PC-9 (cell line): Measurements from ENCODE around the gene RAB18. TPM values are rescaled to one million over a fixed set of nuclear protein-coding genes. Genes with fewer than 3 reads are reported as not detected.

Experiments used
- BruUV-seq: library from RNA; stranded (reverse); fragments of 400-500 nt; replicated peaks from 2 replicates; lab custom pipeline; 2021; lab: Mats Ljungman, UMichigan
- CTCF ChIA-PET: fragments of 300-600 bp; sonication (Branson Sonifier 250); formaldehyde crosslinking; loops from one replicate; lab custom pipeline; 2022; ENCODE audit warnings: antibody characterized with exemption; lab: Charles Lee
- POLR2A ChIA-PET: fragments of 300-600 bp; sonication (Branson Sonifier 250); formaldehyde crosslinking; loops from one replicate; lab custom pipeline; 2022; ENCODE audit warnings: antibody characterized with exemption; ENCODE audit not compliant: unreplicated experiment; lab: Charles Lee
- DNase-seq, 2 experiments: peaks; one replicate each; pipeline versions ENCODE4 v3.0.0 to v3.0.0-alpha.2; 2015 to 2022; ENCODE audit warnings: mixed read lengths in 1 of 2
- H2AFZ ChIP-seq: fragments of 200-600 bp; sonication (generic); 2 replicates; pipeline ENCODE4 v1.8.1; 2017; ENCODE audit warnings: antibody characterized with exemption
- H3F3A ChIP-seq: fragments of 200-600 bp; sonication (generic); 2 replicates; pipeline ENCODE4 v1.8.1; 2017; ENCODE audit warnings: antibody characterized with exemption, mild to moderate bottlenecking, low read depth; ENCODE audit not compliant: insufficient read depth
- H3K27ac ChIP-seq: fragments of 200-600 bp; sonication (generic); 2 replicates; pipeline ENCODE4 v1.6.1; 2016; ENCODE audit warnings: mixed run types
- H3K27me3 ChIP-seq: fragments of 200-600 bp; sonication (generic); 2 replicates; pipeline ENCODE4 v1.6.1; 2016; ENCODE audit warnings: low read depth, mixed run types; ENCODE audit not compliant: insufficient read depth
- H3K36me3 ChIP-seq: fragments of 200-600 bp; sonication (generic); 2 replicates; pipeline ENCODE4 v1.6.1; 2016; ENCODE audit warnings: low read depth, mixed run types
- H3K4me1 ChIP-seq: fragments of 200-600 bp; sonication (generic); replicated peaks from 2 replicates; pipeline ENCODE4 v1.6.1; 2016; ENCODE audit warnings: mixed run types; ENCODE audit not compliant: insufficient read depth
- H3K4me2 ChIP-seq: fragments of 200-600 bp; sonication (generic); 2 replicates; pipeline ENCODE4 v1.6.1; 2017; ENCODE audit warnings: mixed run types
- H3K4me3 ChIP-seq: fragments of 200-600 bp; sonication (generic); 2 replicates; pipeline ENCODE4 v1.6.1; 2016; ENCODE audit warnings: mixed run types
- H3K79me2 ChIP-seq: fragments of 200-600 bp; sonication (generic); 2 replicates; pipeline ENCODE4 v1.6.1; 2017; ENCODE audit warnings: low read depth, mixed run types
- H3K9me2 ChIP-seq: fragments of 200-600 bp; sonication (generic); 2 replicates; pipeline ENCODE4 v1.8.1; 2017; ENCODE audit warnings: mild to moderate bottlenecking; ENCODE audit not compliant: insufficient read depth
- H3K9me3 ChIP-seq: fragments of 200-600 bp; sonication (generic); 2 replicates; pipeline ENCODE4 v1.8.1; 2016; ENCODE audit warnings: low read depth; ENCODE audit not compliant: insufficient read depth
- H4K20me1 ChIP-seq: fragments of 200-600 bp; sonication (generic); 2 replicates; pipeline ENCODE4 v1.8.1; 2017; ENCODE audit not compliant: insufficient read depth
- CTCF ChIP-seq: fragments of 200-600 bp; sonication (generic); conservative IDR thresholded peaks from 2 replicates; pipeline ENCODE4 v1.6.1; 2017; ENCODE audit warnings: mixed run types, antibody characterized with exemption, mild to moderate bottlenecking, moderate library complexity
- EZH2 ChIP-seq: fragments of 200-600 bp; sonication (generic); IDR thresholded peaks from 2 replicates; pipeline ENCODE4 v1.8.0; 2017; ENCODE audit warnings: antibody characterized with exemption, low read depth
- intact Hi-C: fragments of 100-400 bp; cut with micrococcal nuclease; formaldehyde crosslinking; loops from one replicate; pipeline ENCODE4 v1.10.0; 2022; ENCODE audit not compliant: unreplicated experiment
- total RNA-seq: library from RNA; stranded (reverse); gene quantifications from 2 replicates; pipeline ENCODE4 v1.2.3, GENCODE V29; 2021

Gene RAB18
- total RNA-seq, 1 experiment from 2014 or later, result 63.1 TPM

DNA sequence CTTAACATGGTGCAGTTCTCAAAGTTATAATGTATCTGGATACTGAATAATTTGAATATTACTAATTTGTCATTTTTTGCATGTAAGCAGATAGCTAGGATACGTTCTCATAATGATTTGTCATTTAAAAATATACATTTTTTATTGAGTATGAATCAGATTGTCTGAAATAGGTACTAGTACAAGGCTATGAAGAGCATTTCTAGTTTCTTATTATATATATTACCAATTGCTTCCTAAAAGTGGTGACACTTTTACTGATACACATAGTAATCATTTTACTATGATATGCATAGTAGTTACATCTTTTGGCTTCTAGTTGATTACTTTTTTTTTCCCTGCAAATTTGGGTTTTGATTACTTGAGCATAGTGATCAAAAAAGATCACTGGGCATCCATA, 26.4 kb downstream of the RAB18 start:
- Histone ChIP-seq H3K36me3 (no peaks in the 10 kb centered on the region), H3F3A (no peaks in the 10 kb centered on the region), H3K9me2 (no peaks in the 10 kb centered on the region), H3K9me3 (no peaks in the 10 kb centered on the region), H2AFZ (no peak overlapping the region), H3K27ac (no peak overlapping the region), H3K27me3 (no peaks in the 10 kb centered on the region), H3K79me2 (no peaks in the 10 kb centered on the region), H3K4me1 (no peaks in the 10 kb centered on the region), H4K20me1 (no peaks in the 10 kb centered on the region), H3K4me2 (no peak overlapping the region), H3K4me3 (no peak overlapping the region)
- no peak for TF ChIP-seq EZH2
- no peak for TF ChIP-seq CTCF
- intact Hi-C loops, result no loop called here
- no peak for DNase-seq
- POLR2A ChIA-PET, result interaction anchor here (0.6 kb wide), 1 partner anchor 47 kb away, joined by 4 read pairs; no protein-coding TSS in a partner anchor
- CTCF ChIA-PET, result no interaction called here
- no TSS peak for BruUV-seq

DNA sequence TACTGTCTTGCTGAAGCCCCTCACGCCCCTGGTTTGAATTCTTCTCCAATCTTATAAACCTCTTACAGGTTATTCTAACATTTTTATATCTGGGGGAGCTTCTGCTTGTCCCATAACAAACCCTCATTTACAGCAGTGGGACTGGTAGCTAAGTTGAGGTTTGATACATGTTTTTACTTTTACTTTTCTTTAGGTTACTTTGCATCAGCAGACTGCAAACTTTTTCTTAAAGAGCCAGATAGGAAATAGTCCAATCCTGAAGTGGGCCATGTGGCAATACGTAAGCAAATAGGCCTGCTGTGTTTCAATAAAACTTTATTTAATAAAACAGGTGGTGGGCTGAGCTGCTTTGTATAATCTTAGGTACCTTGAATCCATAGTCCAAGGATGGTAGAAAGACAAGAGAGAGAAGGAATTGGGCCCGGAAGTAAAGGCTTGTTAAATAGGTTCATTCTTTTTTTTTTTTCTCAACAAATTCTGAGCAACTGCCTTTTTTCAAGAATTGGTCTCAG, 27.3 kb downstream of the RAB18 start:
- Histone ChIP-seq H3K9me3 (no peaks in the 10 kb centered on the region), H3K4me3 (no peak overlapping the region), H3K36me3 (no peaks in the 10 kb centered on the region), H4K20me1 (no peaks in the 10 kb centered on the region), H3F3A (no peaks in the 10 kb centered on the region), H3K79me2 (no peaks in the 10 kb centered on the region), H3K9me2 (no peaks in the 10 kb centered on the region), H3K4me2 (no peak overlapping the region), H3K27me3 (no peaks in the 10 kb centered on the region), H3K27ac (no peak overlapping the region), H3K4me1 (no peaks in the 10 kb centered on the region), H2AFZ (no peak overlapping the region)
- no peak for DNase-seq
- ChIA-PET POLR2A (no interaction called here), CTCF (interaction anchor here (0.7 kb wide), 1 partner anchor 73 kb away, joined by 3 read pairs; no protein-coding TSS in a partner anchor)
- BruUV-seq, result no TSS peak
- TF ChIP-seq CTCF (no peak), EZH2 (no peak)
- intact Hi-C loops, result no loop called here

GRCh38 chr10:27534161-27534700, 30.1 kb downstream of the RAB18 start:
- TF ChIP-seq CTCF, result no peak
- no peak for TF ChIP-seq EZH2
- Histone ChIP-seq H3K27me3 (no peaks in the 10 kb centered on the region), H3K9me2 (no peaks in the 10 kb centered on the region), H3K79me2 (no peaks in the 10 kb centered on the region), H3K9me3 (no peaks in the 10 kb centered on the region), H3K27ac (no peak overlapping the region), H3F3A (no peaks in the 10 kb centered on the region), H3K4me2 (no peak overlapping the region), H4K20me1 (no peaks in the 10 kb centered on the region), H3K4me1 (no peaks in the 10 kb centered on the region), H3K4me3 (no peak overlapping the region), H3K36me3 (no peaks in the 10 kb centered on the region), H2AFZ (no peak overlapping the region)
- ChIA-PET CTCF (no interaction called here), POLR2A (no interaction called here)
- DNase-seq, result no peak
- no TSS peak for BruUV-seq
- intact Hi-C loops, result no loop called here
